Vagina (tissue), 2 donors: ENCODE results near the gene ALKBH6. TPM values are rescaled to one million over a fixed set of nuclear protein-coding genes. Genes with fewer than 3 reads are reported as not detected.

Experiments used
- DNase-seq, 2 donors: peaks; one replicate each; pipeline ENCODE4 v3.0.0-alpha.2; 2017; ENCODE audit errors: extremely low spot score in 2 of 2
- H3K27ac ChIP-seq: fragments of 200-600 bp; sonication (generic); one replicate; pipeline ENCODE4 v1.5.1; 2019
- H3K27me3 ChIP-seq: fragments of 200-600 bp; sonication (generic); one replicate; pipeline ENCODE4 v1.5.1; 2019
- H3K36me3 ChIP-seq, 2 donors: fragments of 200-600 bp; sonication (generic); one replicate each; pipeline ENCODE4 v1.5.1; 2017 to 2019
- H3K4me1 ChIP-seq: fragments of 200-600 bp; sonication (generic); one replicate; pipeline ENCODE4 v1.5.1; 2019
- H3K4me3 ChIP-seq, 2 donors: fragments of 200-600 bp; sonication (generic); 1 replicate in 1 of 2; 2 replicates in 1 of 2; pipeline ENCODE4 v1.5.1; 2016 to 2019
- H3K9me3 ChIP-seq: fragments of 200-600 bp; sonication (generic); one replicate; pipeline ENCODE4 v1.5.1; 2019
- CTCF ChIP-seq, 3 experiments: fragments of 450-650 bp in 2 of 3; fragments of 200-600 bp in 1 of 3; sonication (generic) in 1 of 3; IDR thresholded peaks; one replicate each; pipeline ENCODE4 v1.5.1; 2017 to 2019; ENCODE audit warnings: antibody characterized with exemption in 3 of 3, mild to moderate bottlenecking in 2 of 3, moderate library complexity in 2 of 3
- POLR2A ChIP-seq, 2 donors: fragments of 450-650 bp; IDR thresholded peaks; one replicate each; pipeline ENCODE4 v1.6.1; 2017; ENCODE audit warnings: antibody characterized with exemption in 2 of 2, mild to moderate bottlenecking in 2 of 2, moderate library complexity in 2 of 2
- POLR2AphosphoS5 ChIP-seq, 2 donors: sonication (generic); formaldehyde crosslinking; IDR thresholded peaks; one replicate each; pipeline ENCODE4 v1.9.0; 2017; ENCODE audit warnings: antibody characterized with exemption in 2 of 2, mild to moderate bottlenecking in 2 of 2, low read depth in 1 of 2; ENCODE audit not compliant: insufficient read depth in 1 of 2
- intact Hi-C: fragments of 100-400 bp; cut with DNase I; formaldehyde crosslinking; loops from one replicate; pipeline ENCODE4 v1.15.1; 2023
- total RNA-seq: library from RNA; depleted of rRNA; stranded (reverse); fragments of >200 nt; gene quantifications from one replicate; pipeline ENCODE4 v1.2.3, GENCODE V29; 2016

Gene ALKBH6
- total RNA-seq, 1 donor from 2014 or later: 21.9 TPM

GRCh38 chr19:36040495-36040894 is 26.5 kb upstream of the ALKBH6 start:
- TF ChIP-seq POLR2A (IDR thresholded peaks at IDR 0.05) (no peak), CTCF (IDR thresholded peaks at IDR 0.05) (no peak), POLR2AphosphoS5 (IDR thresholded peaks at IDR 0.05; ENCODE audit: insufficient read depth in 1 of 2, low read depth in 1 of 2) (no peak)
- no peak for DNase-seq
- H3K27me3 ChIP-seq: no peaks in the 10 kb centered on the region
- intact Hi-C loops: no loop called here
- peaks cover 9% of the 10 kb centered on the region for H3K4me1 ChIP-seq
- H3K4me3 ChIP-seq: no peak overlapping the region
- peak overlapping the region; percentile 69 for H3K27ac ChIP-seq
- H3K36me3 ChIP-seq: no peaks in the 10 kb centered on the region
- no peaks in the 10 kb centered on the region for H3K9me3 ChIP-seq

- Histone ChIP-seq H3K4me1 (peaks cover 15% of the 10 kb centered on the region), H3K36me3 (no peaks in the 10 kb centered on the region), H3K27ac (peak within 1 kb of the TSS; percentile 86), H3K4me3 (peak within 1 kb of the TSS; percentile 68 to 70), H3K9me3 (no peaks in the 10 kb centered on the region), H3K27me3 (no peaks in the 10 kb centered on the region)
- intact Hi-C loops: no loop called here
- DNase-seq: no peak
- TF ChIP-seq POLR2A (IDR thresholded peaks at IDR 0.05): peak in 1 of 2 donors; percentile 12
- no peak for TF ChIP-seq CTCF (IDR thresholded peaks at IDR 0.05)
- TF ChIP-seq POLR2AphosphoS5 (IDR thresholded peaks at IDR 0.05; ENCODE audit: insufficient read depth in 1 of 2, low read depth in 1 of 2): peak in 1 of 2 donors; percentile 69
These were observed 18.5 kb upstream of the ALKBH6 start, which contains the start of gene CLIP3 for GRCh38 chr19:36032251-36033104. TSS of gene CLIP3 (minus strand) at chr19:36032873. CDS start at chr19:36032357, 516 bp downstream.

GRCh38 chr19:36031308-36031707 is 17.3 kb upstream of the ALKBH6 start:
- peaks cover 15% of the 10 kb centered on the region for H3K4me1 ChIP-seq
- H3K36me3 ChIP-seq: no peaks in the 10 kb centered on the region
- TF ChIP-seq POLR2A (IDR thresholded peaks at IDR 0.05) (no peak), POLR2AphosphoS5 (IDR thresholded peaks at IDR 0.05; ENCODE audit: insufficient read depth in 1 of 2, low read depth in 1 of 2) (no peak), CTCF (IDR thresholded peaks at IDR 0.05) (no peak)
- no peaks in the 10 kb centered on the region for H3K27me3 ChIP-seq
- peak overlapping the region; percentile 86 for H3K27ac ChIP-seq
- intact Hi-C loops: no loop called here
- DNase-seq: no peak
- H3K4me3 ChIP-seq: peak overlapping the region in 1 of 2 donors; percentile 70
- no peaks in the 10 kb centered on the region for H3K9me3 ChIP-seq

GRCh38 chr19:36030264-36031148 is 16.5 kb upstream of the ALKBH6 start:
- Histone ChIP-seq H3K27ac (no peak overlapping the region), H3K9me3 (no peaks in the 10 kb centered on the region), H3K4me1 (peaks cover 15% of the 10 kb centered on the region), H3K36me3 (no peaks in the 10 kb centered on the region), H3K27me3 (no peaks in the 10 kb centered on the region), H3K4me3 (no peak overlapping the region)
- DNase-seq: no peak
- intact Hi-C loops: no loop called here
- TF ChIP-seq POLR2AphosphoS5 (IDR thresholded peaks at IDR 0.05; ENCODE audit: insufficient read depth in 1 of 2, low read depth in 1 of 2) (no peak), CTCF (IDR thresholded peaks at IDR 0.05) (no peak)
